ENCODE data around the gene BOD1L2.

BOD1L2 gene

GRCh38 chr18:57134618-57135135, 12.2 kb upstream of the BOD1L2 start:
- no peak for TF ChIP-seq CTCF (IDR thresholded peaks at IDR 0.05; ENCODE audit: insufficient read depth, low read length, missing control alignments)
- DNase-seq (ENCODE audit: low read depth, low spot score), result no peak
- ChIA-PET POLR2A (no interaction called here), CTCF (interaction anchor here (1.2 to 1.3 kb wide), 2 partner anchors 13 to 427 kb away, joined by 3 to 5 read pairs; no protein-coding TSS in a partner anchor)
- no peak overlapping the region for H3K4me3 ChIP-seq (ENCODE audit: low read depth, low read length)

GRCh38 chr18:57135699-57136098, 11.2 kb upstream of the BOD1L2 start:
- CTCF ChIA-PET, result interaction anchor here (1.2 to 1.3 kb wide), 2 partner anchors 14 to 426 kb away, joined by 3 to 5 read pairs; no protein-coding TSS in a partner anchor
- no peak for DNase-seq (ENCODE audit: low read depth, low spot score)

GRCh38 chr18:57137847-57138246, 9.0 kb upstream of the BOD1L2 start:
- no peak overlapping the region for H3K4me3 ChIP-seq (ENCODE audit: low read depth, low read length)
- POLR2A ChIA-PET, result no interaction called here
- CTCF ChIA-PET, result no interaction called here
- no peak for TF ChIP-seq CTCF (IDR thresholded peaks at IDR 0.05; ENCODE audit: insufficient read depth, low read length, missing control alignments)
- no peak for DNase-seq (ENCODE audit: low read depth, low spot score)

More at GRCh38 chr18:57135699-57136098, 11.2 kb upstream of the BOD1L2 start:
- POLR2A ChIA-PET, result no interaction called here
- H3K4me3 ChIP-seq (ENCODE audit: low read depth, low read length), result no peak overlapping the region
- no peak for TF ChIP-seq CTCF (IDR thresholded peaks at IDR 0.05; ENCODE audit: insufficient read depth, low read length, missing control alignments)

GRCh38 chr18:57141208-57142129, 5.4 kb upstream of the BOD1L2 start:
- ChIA-PET POLR2A (no interaction called here), CTCF (no interaction called here)
- H3K4me3 ChIP-seq (ENCODE audit: low read depth, low read length), result no peak overlapping the region
- DNase-seq (ENCODE audit: low read depth, low spot score), result no peak
- no peak for TF ChIP-seq CTCF (IDR thresholded peaks at IDR 0.05; ENCODE audit: insufficient read depth, low read length, missing control alignments)

- H3K4me3 ChIP-seq (ENCODE audit: low read depth, low read length), result no peak overlapping the region
- ChIA-PET CTCF (no interaction called here), POLR2A (no interaction called here)
- no peak for TF ChIP-seq CTCF (IDR thresholded peaks at IDR 0.05; ENCODE audit: insufficient read depth, low read length, missing control alignments)
- DNase-seq (ENCODE audit: low read depth, low spot score), result no peak
Measured at GRCh38 chr18:57142324-57142723, 4.6 kb upstream of the BOD1L2 start.

GRCh38 chr18:57143265-57143664, 3.6 kb upstream of the BOD1L2 start:
- CTCF ChIA-PET, result no interaction called here
- TF ChIP-seq CTCF (IDR thresholded peaks at IDR 0.05; ENCODE audit: insufficient read depth, low read length, missing control alignments), result no peak
- DNase-seq (ENCODE audit: low read depth, low spot score), result no peak
- no peak overlapping the region for H3K4me3 ChIP-seq (ENCODE audit: low read depth, low read length)
- POLR2A ChIA-PET, result no interaction called here

Data from AG04449 (cell line).